ENCODE results near the gene VPS51.

DNA sequence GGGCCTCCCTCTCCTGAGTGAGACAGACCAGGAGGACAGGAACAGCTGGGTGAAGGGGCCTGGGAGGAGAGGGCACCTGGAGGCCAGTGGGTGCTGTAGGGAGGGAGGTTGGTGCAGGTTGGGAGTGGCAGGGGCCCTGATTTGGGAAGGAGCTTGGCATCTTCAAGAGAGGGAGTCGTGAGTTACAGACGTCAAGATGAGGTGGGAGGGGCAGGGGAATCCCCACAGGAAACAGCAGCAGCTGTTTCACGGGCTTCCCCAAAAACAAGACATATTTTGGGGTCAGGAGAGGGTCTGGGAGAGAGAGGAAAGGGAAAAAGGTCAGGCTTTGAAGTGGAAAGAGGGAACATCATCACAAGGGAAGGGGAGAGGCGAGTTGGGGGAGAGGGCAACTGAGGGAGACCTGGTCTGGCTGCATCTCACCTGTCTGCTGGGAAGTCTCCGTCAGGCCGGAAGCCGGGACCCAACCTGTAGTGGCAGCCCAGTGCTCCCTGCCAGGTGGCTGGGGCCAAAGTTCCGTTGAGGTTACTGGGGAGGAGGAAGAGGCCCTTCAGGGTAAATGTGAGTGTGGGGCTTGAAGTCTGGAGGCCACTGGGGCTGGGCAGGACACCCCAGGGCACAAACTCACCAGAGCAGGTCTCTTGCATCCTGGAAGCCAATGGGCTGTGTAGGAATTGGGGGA lies 42.0 kb upstream of the VPS51 start:
- TF ChIP-seq POLR2AphosphoS5 (IDR thresholded peaks at IDR 0.05; ENCODE audit: low read depth, low read length), result no peak
- TF ChIP-seq TAF1 (IDR thresholded peaks at IDR 0.05; ENCODE audit: borderline replicate concordance, insufficient read depth, low read length), result no peak
- TF ChIP-seq, protein P1, sequence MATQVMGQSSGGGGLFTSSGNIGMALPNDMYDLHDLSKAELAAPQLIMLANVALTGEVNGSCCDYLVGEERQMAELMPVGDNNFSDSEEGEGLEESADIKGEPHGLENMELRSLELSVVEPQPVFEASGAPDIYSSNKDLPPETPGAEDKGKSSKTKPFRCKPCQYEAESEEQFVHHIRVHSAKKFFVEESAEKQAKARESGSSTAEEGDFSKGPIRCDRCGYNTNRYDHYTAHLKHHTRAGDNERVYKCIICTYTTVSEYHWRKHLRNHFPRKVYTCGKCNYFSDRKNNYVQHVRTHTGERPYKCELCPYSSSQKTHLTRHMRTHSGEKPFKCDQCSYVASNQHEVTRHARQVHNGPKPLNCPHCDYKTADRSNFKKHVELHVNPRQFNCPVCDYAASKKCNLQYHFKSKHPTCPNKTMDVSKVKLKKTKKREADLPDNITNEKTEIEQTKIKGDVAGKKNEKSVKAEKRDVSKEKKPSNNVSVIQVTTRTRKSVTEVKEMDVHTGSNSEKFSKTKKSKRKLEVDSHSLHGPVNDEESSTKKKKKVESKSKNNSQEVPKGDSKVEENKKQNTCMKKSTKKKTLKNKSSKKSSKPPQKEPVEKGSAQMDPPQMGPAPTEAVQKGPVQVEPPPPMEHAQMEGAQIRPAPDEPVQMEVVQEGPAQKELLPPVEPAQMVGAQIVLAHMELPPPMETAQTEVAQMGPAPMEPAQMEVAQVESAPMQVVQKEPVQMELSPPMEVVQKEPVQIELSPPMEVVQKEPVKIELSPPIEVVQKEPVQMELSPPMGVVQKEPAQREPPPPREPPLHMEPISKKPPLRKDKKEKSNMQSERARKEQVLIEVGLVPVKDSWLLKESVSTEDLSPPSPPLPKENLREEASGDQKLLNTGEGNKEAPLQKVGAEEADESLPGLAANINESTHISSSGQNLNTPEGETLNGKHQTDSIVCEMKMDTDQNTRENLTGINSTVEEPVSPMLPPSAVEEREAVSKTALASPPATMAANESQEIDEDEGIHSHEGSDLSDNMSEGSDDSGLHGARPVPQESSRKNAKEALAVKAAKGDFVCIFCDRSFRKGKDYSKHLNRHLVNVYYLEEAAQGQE (IDR thresholded peaks at IDR 0.05; ENCODE audit: insufficient read depth in 1 of 2, low read depth in 2 of 2, low read length in 2 of 2), result no peak
